Stimulated activated CD4-positive, alpha-beta T cell treated with anti-CD3 and anti-CD28 coated beads, Interleukin-2, amount 100 ng/mL, for 4 hours (primary cell): Measurements from ENCODE around the gene SRP9.

Source experiments
- DNase-seq: peaks from one replicate; pipeline ENCODE4 v3.0.0-alpha.2; 2020; ENCODE audit warnings: low read depth

The SRP9 gene, protein sequence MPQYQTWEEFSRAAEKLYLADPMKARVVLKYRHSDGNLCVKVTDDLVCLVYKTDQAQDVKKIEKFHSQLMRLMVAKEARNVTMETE

DNA sequence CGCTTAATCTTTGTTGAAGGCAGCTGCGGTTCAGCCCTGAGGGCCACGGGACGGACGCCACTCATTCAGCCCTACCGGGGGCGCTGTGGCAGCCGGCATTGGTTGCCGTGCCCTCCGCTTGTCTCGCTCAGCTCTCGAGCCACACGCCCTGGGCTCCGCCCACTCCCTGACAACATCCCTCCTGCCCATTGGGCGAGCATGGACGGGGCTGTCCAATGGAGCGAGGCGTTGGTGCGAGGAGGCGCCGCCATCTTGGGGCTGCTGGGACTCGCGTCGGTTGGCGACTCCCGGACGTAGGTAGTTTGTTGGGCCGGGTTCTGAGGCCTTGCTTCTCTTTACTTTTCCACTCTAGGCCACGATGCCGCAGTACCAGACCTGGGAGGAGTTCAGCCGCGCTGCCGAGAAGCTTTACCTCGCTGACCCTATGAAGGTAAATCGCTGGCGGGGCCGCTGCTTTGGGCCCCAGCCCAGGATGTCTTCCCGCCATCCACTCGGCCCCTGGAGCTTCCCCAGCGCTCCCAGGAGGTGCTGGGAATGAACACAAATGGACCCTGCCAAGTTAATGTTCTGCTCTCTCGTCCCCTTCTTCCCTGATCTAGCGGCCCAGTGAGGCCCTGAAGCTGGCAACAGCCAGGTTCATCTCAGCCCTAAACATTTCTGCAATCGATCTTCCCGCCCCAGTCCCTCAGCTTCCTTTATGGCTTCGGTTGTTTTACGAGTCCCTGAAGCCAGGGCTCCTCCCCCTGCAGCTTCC lies at the start of gene SRP9:
SRP9 (plus strand) TSS at position 244 of the 754 bp plus-strand sequence; CDS start at position 359, 115 bp downstream.
- DNase-seq = peak; percentile 98

DNA sequence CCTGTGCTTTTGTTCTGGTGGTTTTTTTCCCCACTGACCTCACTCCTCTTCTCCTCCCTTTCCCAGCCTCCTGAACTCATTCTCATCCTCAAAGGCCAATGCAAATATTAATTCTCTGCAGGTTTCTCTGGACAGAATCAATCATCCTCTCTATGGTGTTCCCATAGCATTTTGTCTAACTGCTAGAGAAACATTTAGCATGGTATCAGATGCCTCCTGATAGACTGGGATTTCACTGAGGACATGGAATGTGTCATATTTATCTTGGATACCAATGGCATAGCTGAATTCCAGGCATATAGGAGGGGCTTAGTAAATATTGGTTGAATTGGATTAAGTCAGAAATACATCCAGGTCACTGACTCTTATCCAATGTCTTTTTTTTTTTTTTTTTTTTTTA lies 46.1 kb upstream of the SRP9 start:
- DNase-seq = no peak

DNA sequence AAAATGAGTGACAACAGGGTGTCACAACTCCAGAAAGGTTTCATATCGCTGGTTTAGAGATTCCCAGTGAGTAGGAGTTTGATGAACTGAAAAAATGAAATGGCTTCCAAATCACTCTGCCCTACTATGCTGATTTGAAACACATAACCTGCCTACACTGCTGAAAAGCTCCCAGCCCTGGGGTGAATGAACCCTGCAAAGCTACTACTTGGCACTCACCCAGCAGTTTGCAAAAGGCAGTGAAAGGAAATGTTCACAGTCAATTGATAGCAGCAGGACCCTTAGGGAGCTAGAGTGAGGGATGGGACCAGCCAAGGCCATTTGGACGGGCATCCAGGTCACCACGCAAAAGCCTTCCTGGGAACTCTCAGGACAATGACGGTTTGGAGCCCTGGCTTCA lies 44.4 kb upstream of the SRP9 start:
- no peak for DNase-seq

DNA sequence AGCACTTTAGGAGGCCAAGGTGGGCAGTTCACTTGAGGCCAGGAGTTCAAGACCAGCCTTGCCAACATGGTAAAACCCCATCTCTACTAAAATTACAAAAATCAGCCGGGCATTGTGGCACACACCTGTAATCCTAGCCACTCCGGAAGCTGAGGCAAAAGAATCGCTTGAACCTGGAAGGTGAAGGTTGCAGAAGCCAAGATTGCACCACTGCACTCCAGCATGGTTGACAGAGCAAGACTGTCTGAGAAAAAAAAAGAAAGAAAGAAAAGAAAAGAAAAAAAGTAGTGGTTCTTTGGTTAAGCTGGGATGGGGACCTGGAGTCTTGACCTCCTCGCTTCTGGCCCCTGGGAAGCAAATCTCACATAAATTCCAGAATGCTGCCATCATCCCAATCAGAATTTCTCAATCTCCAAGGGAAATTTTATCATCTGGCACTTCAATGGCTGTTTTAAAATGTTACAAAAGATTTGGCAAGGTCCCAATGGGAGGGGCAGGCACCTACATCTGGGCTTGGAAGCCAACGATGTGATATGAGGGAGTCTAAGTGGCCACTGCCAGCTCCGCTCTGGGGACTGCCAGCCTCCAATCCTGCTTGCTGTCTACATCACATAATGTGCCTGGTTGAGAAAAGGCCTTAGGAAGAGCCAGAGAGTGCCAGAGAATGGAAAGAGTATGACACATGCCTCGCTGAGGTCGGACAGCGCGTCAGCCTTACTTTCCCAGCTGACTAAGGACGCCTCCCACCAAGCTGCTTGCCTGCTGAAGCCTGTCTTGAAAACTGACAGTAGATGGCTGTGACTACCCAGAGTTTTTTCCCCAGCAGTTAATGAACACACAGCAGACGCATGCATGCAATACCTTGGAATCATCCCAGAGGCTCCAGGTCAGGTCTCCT lies 42.1 kb upstream of the SRP9 start:
- no peak for DNase-seq

DNA sequence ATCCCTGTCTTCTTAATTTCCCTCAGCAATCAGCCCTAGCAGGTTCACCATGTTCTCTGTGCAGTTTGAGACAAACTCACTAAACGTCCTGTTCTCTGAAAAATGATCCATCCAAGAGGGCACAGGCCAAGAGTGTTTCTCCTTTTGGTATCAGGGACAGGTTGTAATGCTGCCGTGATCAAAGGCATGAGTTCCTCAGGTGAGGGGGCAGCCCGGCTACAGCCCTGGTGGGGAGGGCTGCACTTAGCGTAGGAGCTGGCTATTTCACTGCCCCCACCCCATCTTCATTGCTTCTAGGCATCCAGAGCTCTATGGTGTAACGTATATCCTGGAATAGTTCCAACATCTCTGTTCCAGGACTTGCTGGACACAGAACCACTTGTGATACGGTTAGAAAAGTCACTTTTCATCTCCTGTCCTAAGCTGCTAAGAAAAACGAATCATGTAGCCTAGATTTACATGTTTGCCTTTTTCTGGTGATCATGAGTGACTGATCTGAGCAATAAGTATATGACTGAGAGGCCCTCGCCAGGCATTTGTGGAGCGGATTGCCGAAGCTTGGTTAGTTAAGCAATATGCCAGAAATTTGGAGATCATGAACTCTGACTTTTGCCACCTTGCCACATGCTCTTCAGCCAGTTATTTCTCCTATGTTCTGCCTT lies 41.1 kb upstream of the SRP9 start:
- no peak for DNase-seq

DNA sequence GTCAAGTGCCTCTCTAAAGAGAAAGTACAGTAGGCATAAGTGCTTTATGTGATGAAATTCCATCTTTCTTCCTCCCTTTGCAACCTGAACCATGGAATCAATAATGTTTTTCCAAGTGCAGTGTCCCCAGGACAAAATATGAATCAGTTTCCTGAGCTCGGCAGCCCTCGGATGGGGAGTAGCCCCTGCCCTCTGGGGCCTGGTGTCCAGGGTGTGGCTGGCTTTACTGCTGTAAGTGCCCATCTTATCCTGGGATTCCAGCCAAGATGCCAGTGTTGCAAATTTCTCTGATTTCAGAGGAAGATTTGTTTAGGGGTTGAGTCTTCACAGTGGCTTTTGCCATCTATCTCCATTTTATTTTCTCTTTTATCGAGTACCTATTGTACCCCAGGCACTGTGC lies 40.5 kb upstream of the SRP9 start:
- no peak for DNase-seq

DNA sequence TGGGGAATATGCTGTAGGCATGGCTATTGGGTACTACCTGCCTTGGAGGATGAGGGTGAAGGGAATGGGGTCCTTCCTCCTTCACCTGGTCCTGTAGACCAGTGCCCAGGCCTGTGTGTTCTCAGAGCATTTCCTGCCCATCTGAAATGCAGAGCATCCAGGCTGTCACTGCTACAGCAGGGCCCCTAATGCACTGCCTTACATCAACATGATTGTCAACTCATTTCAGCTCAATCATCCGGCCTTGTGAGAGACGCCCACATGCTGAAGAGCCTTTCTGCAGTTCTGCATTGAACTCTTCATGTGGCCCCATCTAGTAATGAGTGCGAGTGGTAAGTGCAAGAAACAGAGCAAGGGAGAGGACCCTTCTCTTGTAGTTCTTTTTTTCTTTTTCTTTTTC lies 39.8 kb upstream of the SRP9 start:
- DNase-seq = no peak

DNA sequence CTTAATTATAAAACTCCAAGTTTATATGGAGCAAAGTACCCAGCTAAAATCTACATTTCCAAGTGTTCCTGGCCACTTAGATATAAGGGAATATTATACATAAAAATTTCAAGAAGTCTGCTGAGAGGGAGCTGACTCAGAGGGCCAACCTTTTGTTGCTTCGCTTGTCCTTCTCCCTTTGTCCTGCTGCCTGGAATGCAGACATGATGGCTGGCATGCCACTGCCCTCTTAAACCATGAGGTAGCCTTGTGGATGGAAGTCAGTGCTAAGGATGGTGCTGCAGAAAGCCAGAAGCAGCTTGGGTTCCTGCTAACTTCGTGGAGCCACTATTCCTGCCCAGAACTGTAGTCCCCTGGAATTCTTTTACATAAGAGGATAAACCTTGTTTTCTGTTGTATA lies 38.9 kb upstream of the SRP9 start:
- DNase-seq = no peak

DNA sequence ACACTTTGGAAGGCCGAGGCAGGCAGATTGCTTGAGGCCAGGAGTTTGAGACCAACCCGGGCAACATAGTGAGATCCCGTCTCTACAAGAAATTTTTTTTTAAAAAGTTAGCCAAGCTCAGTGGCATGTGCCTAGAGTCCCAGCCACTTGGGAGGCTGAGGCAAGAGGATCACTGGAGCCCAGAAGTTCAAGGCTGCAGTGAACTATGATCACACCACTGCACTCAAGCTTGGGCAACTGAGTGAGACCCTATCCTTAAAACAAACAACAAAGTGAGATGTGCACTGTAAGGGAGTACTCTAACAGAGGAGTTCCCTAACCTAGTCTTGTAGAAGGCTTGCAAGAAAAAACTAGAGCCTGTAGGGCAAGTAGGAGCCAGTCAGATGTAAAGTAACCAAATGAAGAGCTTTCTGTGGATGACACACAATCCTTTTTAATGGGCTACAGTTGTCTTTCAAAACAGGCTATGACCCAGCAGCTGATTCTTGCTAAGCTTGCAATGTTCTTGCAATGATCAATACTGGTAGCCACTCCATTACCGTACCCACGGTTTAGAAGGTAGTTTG lies 38.0 kb upstream of the SRP9 start:
- DNase-seq = no peak

DNA sequence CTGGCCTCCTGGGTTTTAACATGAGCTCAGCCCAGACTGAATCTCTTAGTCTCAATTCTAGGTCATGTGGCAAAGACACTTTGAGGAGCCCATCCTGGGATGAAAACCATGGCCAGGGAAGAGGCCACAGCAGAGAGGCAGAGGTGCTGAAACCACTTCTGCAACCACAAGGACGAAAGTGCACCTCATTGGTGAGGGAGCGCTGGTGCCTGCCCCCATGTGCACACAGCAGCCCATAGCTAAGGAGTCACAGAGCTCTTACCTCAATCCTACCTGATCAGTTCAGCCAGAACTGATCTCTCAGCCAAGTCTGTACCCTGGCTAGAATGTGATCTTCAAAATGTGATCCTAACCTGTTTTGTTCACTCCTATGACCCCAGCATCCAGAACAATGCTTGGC lies 32.9 kb upstream of the SRP9 start:
- DNase-seq = no peak

DNA sequence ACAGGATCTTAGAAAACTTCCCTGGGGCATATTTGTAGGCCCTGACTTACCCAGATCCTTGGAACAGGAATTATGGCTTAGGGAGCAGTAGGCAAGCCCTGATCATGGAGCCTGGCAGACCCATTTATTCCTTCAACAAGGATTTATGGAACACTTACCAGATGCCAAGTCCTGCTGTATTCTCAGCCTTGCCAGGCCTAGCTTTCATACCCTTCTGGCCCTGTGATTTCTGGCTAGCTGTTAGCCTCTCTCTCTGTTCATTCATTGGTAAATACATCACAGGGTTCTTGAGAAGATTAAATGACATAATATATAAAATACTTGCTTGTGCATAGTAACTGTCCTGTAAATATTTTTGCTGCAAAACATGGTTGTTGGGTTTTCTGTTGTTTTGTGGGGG lies 32.4 kb upstream of the SRP9 start:
- DNase-seq = no peak

DNA sequence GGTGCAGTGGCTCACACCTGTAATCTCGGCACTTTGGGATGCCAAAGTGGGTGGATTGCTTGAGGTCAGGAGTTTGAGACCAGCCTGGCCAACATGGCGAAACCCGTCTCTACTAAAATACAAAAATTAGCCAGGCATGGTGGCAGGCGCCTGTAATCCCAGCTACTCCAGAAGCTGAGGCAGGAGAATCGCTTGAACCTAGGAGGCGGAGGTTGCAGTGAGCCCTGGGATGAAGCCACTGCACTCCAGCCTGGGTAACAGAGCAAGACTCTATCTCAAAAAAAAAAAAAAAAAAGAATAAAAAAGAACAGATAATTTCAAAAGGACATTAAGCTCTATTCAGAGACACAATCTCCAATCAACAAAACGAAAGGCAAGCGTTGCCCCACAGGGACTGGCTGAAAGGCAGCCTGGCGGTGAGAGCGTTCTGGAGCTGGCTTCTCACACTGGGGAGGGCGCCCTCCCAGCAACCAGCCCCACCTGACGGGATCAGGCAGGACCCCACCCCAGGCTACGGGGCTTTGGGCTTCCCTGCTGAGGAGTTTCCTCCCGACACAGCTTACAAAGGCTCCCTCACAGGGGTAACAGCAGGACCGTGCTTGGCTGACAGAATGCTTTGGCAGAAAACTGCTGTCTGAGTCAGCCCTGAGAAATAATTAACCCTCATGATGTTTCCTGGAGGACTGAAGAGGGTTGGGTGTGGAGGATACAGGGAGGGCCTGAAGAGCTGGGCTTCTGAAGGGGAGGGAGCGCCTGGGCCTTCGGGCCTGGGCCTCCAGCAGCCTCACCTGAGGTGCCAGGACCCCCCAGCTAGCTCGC lies 31.1 kb upstream of the SRP9 start:
- no peak for DNase-seq

DNA sequence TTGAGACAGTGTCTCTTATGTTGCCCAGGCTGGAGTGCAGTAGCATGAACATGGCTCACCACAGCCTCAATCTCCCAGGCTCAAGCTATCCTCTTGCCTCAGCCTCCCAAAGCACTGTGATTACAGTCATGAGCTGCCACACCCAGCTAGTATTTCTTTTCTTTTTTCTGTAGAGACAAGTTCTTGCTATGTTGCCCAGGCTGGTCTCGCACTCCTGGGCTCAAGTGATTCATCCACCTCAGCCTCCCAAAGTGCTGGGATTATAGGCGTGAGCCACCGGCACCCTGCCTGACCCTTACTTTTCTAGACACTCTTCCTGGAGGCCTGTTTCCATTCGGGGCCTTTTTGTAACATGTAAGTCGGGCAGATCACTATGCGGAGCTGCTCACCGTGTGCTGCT lies 30.1 kb upstream of the SRP9 start:
- DNase-seq = no peak

DNA sequence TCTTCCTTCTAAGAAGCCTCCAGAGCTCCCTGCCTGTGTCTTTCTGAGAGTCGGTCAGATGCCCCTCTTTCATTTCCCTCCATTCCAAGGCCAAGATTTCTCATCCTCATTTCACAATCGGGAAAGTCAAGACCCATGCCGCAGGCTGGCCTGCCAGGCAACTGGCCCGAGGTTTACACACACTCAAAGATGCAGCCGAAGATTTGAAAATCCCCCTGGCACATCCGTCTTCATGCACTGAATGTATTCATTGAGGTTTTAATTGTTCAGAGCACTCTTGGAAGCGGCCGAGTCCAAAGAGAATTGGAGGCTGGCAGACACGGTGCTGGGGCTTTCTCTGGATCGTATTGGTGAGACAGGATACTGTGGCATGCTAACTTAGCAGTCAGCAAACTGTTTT lies 29.1 kb upstream of the SRP9 start:
- DNase-seq = no peak

DNA sequence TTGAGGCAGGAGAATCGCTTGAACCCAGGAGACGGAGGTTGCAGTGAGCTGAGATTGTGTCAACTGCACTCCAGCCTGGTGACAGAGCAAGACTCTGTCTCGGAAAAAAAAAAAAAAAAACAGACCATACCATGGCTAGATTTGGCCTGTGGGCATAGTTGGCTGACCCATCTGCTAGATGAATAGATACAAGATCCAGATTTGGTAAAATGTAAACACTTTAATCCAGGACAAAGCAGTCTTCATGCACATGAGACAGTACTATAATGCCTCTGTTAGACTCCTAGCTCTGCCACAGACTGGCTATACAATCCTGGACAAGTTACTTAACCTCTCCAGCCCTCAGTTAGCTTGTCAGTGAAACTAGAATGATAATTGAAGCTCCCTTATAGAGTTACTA lies 27.9 kb upstream of the SRP9 start:
- DNase-seq = no peak

DNA sequence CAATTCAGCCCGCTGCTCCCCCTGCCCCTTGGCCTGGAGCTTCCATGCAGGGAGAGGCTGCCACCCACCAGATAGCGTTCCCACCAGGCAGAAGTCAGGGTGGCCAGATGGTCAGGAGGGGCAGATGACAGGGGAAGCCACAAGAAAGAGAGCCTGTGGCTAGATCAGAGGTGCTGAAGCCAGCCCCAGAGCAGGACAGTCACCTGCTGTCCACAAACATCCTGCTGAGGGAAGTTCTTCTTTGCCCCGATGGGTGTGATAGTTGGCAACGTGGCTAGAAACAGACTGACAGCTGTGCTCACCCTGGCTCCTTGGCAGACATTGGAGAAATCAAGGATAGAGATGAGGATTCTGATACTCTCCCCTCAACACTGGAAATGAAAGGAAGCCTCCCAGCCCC lies 27.2 kb upstream of the SRP9 start:
- DNase-seq = no peak

DNA sequence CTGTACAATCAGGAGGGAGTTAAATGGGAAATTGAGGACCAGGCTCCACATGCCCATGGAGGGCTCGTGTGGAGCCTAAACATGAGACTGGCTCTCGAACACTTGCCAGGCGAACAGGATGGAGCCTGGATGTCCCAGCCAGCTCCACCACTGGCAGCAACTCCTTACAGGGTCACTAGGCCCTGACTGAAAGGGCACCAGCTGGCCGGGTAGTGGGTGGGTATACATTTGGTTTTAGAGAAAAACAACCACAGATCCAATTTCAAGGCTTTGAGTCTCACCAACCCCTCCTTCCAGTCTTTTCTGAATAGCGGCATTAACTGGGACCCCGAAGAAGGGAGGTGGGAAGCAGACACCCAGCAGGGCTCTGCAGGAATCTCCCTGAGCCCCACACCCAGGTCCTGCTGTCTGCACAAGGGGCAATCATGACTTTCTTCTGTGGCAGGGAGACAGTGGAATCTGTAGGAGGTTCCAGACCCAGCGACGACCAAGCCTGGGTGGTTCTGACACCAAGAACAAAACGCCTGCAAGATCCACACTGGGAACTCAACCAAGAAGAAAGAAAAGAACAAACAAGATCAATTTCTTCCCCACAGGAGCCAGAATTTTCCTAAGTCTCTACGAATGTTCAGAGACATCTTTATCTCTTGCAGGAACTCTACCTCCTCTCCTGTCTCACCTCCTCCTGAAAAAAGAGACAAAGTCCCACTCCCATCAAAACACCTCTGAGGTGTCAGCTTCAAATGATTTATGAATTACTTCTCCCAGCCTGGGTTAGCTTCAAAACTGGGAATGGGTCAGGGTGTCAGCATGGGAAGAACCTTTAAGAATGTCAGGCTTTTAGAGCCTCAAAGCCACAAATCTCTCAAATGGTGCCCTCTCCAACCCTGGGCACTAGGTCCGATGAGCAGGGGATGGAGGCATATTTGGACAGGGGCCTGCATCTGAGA lies 26.5 kb upstream of the SRP9 start:
- DNase-seq = no peak

DNA sequence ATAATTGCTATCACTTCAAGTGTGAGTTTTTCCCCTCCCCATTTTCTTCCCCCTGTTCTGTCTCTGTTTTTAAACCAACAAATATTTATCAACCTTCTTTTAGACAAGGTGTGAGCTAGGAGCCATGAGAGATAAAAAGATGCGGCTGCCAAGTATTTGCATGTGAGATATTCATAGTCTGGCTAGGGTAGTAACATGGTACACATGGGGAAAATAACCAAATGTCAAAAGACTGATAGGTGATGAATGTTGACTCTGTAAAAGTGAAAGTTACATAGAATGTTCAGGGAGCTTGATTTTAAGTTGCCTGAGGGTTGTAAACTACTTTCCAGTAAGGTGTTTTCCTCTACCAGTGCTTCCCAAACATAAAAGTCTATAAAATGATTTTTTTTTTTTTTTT lies 25.4 kb upstream of the SRP9 start:
- no peak for DNase-seq

DNA sequence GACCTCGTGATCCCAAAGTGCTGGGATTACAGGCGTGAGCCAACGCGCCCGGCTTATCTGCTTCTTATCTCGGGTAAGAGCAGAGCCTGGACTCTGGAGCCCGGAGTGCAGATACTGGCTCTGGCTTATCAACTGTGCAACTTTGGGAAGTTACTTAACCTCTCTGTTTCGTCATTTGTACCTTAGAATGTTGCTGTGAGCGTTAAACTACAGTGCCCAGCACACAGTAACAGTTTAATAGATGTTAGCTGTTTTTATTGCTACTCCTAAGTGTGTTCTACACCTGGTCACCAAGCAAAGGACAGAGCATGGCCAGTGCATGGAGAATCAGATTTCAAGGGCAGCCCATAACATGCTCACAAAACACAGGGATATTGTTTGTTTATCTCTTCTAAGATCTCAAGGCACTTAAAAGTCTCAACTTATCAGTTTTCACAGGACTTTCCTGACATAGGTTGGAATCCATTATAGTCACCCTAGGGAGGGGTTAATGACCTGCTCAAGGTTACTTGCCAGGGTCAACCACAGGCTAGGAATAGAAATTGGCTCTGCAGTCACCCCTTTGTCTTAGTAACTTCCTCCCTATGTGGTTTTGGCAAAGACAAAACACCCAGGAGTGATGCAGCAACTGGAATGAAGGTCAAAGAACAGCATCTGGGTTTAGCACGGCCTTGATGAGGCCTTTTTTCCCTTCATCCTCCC lies 22.5 kb upstream of the SRP9 start:
- DNase-seq = no peak
